Adrenal gland (tissue), 12 donors: ENCODE results near the gene C16orf82. TPM values are rescaled to one million over a fixed set of nuclear protein-coding genes. Genes with fewer than 3 reads are reported as not detected.

Experiments
- DNase-seq, 7 donors: peaks; one replicate each; pipeline ENCODE4 v3.0.0-alpha.2; 2019 to 2020
- H3K27ac ChIP-seq, 5 donors: fragments of 200-600 bp; sonication (generic) in 4 of 5; 1 replicate in 3 of 5; 2 replicates in 2 of 5; pipeline versions ENCODE4 v1.5.1 to v1.8.0; 2016 to 2020; ENCODE audit warnings: mild to moderate bottlenecking in 1 of 5
- H3K27me3 ChIP-seq: fragments of 200-600 bp; 2 replicates; pipeline ENCODE4 v1.8.0; 2021
- H3K36me3 ChIP-seq, 2 donors: fragments of 200-600 bp; replicated peaks in 1 of 2; 1 replicate in 1 of 2; 2 replicates in 1 of 2; pipeline versions ENCODE4 v1.5.1 to v1.8.0; 2018 to 2022
- H3K4me1 ChIP-seq, 2 donors: fragments of 200-600 bp; replicated peaks in 1 of 2; 1 replicate in 1 of 2; 2 replicates in 1 of 2; pipeline versions ENCODE4 v1.5.1 to v1.8.0; 2018 to 2021
- H3K4me3 ChIP-seq, 4 donors: fragments of 200-600 bp; sonication (generic) in 3 of 4; one replicate each; pipeline ENCODE4 v1.5.1; 2016 to 2018
- H3K9me3 ChIP-seq, 3 donors: fragments of 200-600 bp; sonication (generic) in 1 of 3; replicated peaks in 1 of 3; 1 replicate in 2 of 3; 2 replicates in 1 of 3; pipeline versions ENCODE4 v1.5.1 to v1.8.0; 2016 to 2021
- POLR2A ChIP-seq, 2 donors: fragments of 450-650 bp; IDR thresholded peaks; one replicate each; pipeline ENCODE4 v1.6.1; 2017; ENCODE audit warnings: antibody characterized with exemption in 2 of 2, mild to moderate bottlenecking in 2 of 2, moderate library complexity in 1 of 2
- WGBS, 4 donors: extraction: QIAGEN DNeasy Blood & Tissue Kit in 2 of 4; methylation state at CpG; one replicate each; pipeline versions ENCODE4 v1.1.5 to v1.1.7; 2013 to 2017; 5-methylcytosine and 5-hydroxymethylcytosine counted together
- intact Hi-C, 2 donors: fragments of 100-400 bp; cut with DNase I; formaldehyde crosslinking; loops; one replicate each; pipeline versions ENCODE4 v1.14.1 to v1.15.0; 2022 to 2023
- polyA plus RNA-seq, 3 donors: library from polyadenylated mRNA; stranded (reverse); fragments of 200-250 nt in 2 of 3; fragments of 350-450 nt in 1 of 3; fragmentation: Illumina TruSeq in 1 of 3; extraction: RNeasy Lipid Tissue Mini Kit (QIAGEN cat#74804) in 1 of 3; gene quantifications; one replicate each; pipeline ENCODE4 v1.2.3, GENCODE V29; 2013 to 2014
- total RNA-seq, 9 donors: library from RNA; depleted of rRNA in 4 of 9; stranded (reverse); fragments of >200 nt in 4 of 9; fragments of 120-200 nt in 1 of 9; fragmentation: NEBNext Ultra II Directional in 1 of 9; extraction: Animal tissue kit (Norgen Biotek cat#: 25700) in 1 of 9; gene quantifications; one replicate each; pipeline versions ENCODE4 v1.1.0 to v1.2.4, GENCODE V29; 2013 to 2023
- TF ChIP-seq, protein P1 (sequence below), 6 experiments: fragments of 450-650 bp in 4 of 6; fragments of 200-600 bp in 2 of 6; sonication (generic) in 1 of 6; IDR thresholded peaks; 1 replicate in 5 of 6; 2 replicates in 1 of 6; pipeline versions ENCODE4 v1.5.1 to v1.8.0; 2016 to 2021; ENCODE audit warnings: antibody characterized with exemption in 6 of 6, mild to moderate bottlenecking in 2 of 6, moderate library complexity in 1 of 6
- donor health status: healthy with polysubstance abuse.
- donor health status: Bipolar disorder and iron deficiency.
- donor health status: DM: yes; HTN: yes; CAD: no.
- donor health status: DM: no; HTN: no; CAD: no.
- donor health status: DM: no; HTN: no; CAD: no.
- donor health status: DM: yes; HTN: yes; CAD: no.

C16orf82 gene
- total and polyA plus RNA-seq, 12 donors = not detected

DNA sequence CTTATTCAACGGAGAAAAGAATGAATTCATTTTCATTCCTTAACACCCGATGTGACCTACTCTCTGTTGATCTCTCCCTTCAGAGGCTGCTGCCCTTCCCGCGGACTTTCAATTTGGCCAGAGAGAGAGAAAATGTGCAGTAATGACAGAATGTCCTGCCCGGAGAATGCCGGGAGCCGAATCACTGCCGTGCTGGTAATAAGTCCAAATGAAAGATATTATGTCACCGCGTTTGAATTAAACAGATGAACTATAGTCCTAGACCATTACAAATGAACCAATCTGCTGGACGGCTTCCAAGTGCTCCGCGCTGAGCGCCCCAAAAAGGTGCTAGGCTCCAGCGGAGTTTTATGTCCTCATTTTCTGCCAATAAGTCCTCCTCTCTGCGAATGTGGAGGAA, 14.7 kb upstream of the C16orf82 start:
- no peaks in the 10 kb centered on the region for H3K36me3 ChIP-seq
- H3K27me3 ChIP-seq = no peaks in the 10 kb centered on the region
- no peaks in the 10 kb centered on the region for H3K9me3 ChIP-seq
- H3K4me3 ChIP-seq = no peak overlapping the region
- 60 to 74% (median 63%) methylated on average over 16 of the region's 16 CpGs for WGBS, 4 donors
- intact Hi-C loops = no loop called here
- H3K27ac ChIP-seq = no peak overlapping the region
- DNase-seq = no peak
- H3K4me1 ChIP-seq = no peaks in the 10 kb centered on the region
- TF ChIP-seq, protein P1, sequence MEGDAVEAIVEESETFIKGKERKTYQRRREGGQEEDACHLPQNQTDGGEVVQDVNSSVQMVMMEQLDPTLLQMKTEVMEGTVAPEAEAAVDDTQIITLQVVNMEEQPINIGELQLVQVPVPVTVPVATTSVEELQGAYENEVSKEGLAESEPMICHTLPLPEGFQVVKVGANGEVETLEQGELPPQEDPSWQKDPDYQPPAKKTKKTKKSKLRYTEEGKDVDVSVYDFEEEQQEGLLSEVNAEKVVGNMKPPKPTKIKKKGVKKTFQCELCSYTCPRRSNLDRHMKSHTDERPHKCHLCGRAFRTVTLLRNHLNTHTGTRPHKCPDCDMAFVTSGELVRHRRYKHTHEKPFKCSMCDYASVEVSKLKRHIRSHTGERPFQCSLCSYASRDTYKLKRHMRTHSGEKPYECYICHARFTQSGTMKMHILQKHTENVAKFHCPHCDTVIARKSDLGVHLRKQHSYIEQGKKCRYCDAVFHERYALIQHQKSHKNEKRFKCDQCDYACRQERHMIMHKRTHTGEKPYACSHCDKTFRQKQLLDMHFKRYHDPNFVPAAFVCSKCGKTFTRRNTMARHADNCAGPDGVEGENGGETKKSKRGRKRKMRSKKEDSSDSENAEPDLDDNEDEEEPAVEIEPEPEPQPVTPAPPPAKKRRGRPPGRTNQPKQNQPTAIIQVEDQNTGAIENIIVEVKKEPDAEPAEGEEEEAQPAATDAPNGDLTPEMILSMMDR (IDR thresholded peaks at IDR 0.05) = no peak
- no peak for TF ChIP-seq POLR2A (IDR thresholded peaks at IDR 0.05)

DNA sequence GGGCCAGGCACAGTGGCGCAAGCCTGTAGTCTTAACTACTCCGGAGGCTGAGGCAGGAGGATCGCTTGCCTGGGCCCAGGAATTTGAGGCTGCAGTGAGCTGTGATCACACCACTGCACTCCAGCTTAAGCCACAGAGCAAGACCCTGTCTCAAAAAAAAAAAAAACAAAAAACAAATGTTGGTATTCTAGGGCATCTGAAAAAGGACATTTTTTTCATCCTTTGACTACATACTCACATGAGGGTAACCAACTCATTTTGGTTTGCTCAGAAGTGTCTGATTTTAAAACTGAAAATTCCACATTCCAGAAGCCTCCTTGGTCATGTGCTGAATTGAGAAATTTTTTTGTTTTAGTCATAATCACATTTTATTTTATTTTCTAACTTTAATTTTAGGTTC, 12.7 kb upstream of the C16orf82 start:
- H3K9me3 ChIP-seq = no peaks in the 10 kb centered on the region
- no peak overlapping the region for H3K27ac ChIP-seq
- no peak for DNase-seq
- no peaks in the 10 kb centered on the region for H3K36me3 ChIP-seq
- 96 to 100% (median 99%) methylated on average over 3 of the region's 3 CpGs for WGBS, 4 donors
- intact Hi-C loops = no loop called here
- no peak for TF ChIP-seq POLR2A (IDR thresholded peaks at IDR 0.05)
- TF ChIP-seq, protein P1 (IDR thresholded peaks at IDR 0.05) = no peak
- H3K4me1 ChIP-seq = no peaks in the 10 kb centered on the region
- H3K4me3 ChIP-seq = no peak overlapping the region
- H3K27me3 ChIP-seq = no peaks in the 10 kb centered on the region

DNA sequence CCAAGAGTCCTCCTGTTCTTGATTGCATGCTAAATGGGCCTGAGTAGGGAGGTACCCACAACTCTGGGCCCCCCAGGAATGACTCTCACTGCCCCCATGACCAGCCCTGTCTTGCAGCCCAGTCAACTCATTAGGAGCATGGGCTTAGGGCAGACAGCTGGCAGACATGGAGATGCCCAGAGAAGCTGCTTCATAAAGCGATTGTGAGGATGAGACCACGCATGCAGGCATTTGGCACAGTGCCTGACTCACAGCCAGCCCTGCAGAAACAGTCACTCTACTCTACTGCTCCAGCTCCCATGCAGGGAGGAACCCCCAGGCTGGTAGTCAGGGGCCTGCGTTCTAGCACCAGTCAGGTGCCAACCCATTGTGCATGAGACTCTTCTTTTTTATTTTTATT, 8.4 kb upstream of the C16orf82 start:
- WGBS, 4 donors = 42 to 70% (median 64%) methylated on average over 2 to 3 of the region's 3 CpGs
- Histone ChIP-seq H3K4me1 (no peaks in the 10 kb centered on the region), H3K36me3 (no peaks in the 10 kb centered on the region), H3K9me3 (no peaks in the 10 kb centered on the region), H3K4me3 (no peak overlapping the region), H3K27ac (no peak overlapping the region), H3K27me3 (no peaks in the 10 kb centered on the region)
- intact Hi-C loops = no loop called here
- TF ChIP-seq, protein P1 (IDR thresholded peaks at IDR 0.05) = no peak
- DNase-seq = no peak

DNA sequence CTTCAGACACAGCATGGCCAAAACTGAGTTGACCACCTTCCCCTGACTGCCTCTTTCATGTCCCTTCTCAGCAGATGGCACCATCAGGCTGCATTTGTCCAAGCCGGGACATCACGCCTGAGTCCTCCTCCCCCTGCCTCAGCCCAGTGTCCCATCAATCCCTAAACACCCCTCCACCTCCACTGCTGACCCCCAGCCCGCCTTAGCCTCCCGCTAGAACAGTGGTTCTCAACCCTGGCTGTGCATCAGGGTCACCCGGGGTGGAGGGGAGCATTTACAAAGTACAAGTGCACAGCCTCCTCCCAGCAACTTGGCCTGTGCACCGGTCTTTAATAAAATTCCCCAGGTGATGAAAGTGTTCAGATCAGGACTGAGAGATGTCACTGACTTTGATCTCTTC, 4.0 kb downstream of the C16orf82 start:
- no peaks in the 10 kb centered on the region for H3K36me3 ChIP-seq
- H3K4me1 ChIP-seq = no peaks in the 10 kb centered on the region
- DNase-seq = no peak
- H3K27me3 ChIP-seq = peaks cover 5% of the 10 kb centered on the region
- H3K4me3 ChIP-seq = no peak overlapping the region
- intact Hi-C loops = no loop called here
- TF ChIP-seq, protein P1 (IDR thresholded peaks at IDR 0.05) = no peak
- no peak for TF ChIP-seq POLR2A (IDR thresholded peaks at IDR 0.05)
- WGBS, 4 donors = 74 to 83% (median 78%) methylated on average over 5 to 6 of the region's 6 CpGs
- H3K9me3 ChIP-seq = no peaks in the 10 kb centered on the region
- no peak overlapping the region for H3K27ac ChIP-seq
